ENCODE measurements around the gene CFAP210.

CFAP210 gene

GRCh38 chr2:169684135-169684565 is 10.1 kb downstream of the CFAP210 start:
- H3K4me1 ChIP-seq (ENCODE audit: control insufficient read depth in 1 of 2, insufficient read depth in 2 of 2, low read length in 2 of 2), result no peaks in the 10 kb centered on the region
- H3K9me3 ChIP-seq (ENCODE audit: insufficient read depth, low read depth, low read length), result no peaks in the 10 kb centered on the region
- no peak overlapping the region for H2BK120ac ChIP-seq (ENCODE audit: insufficient read depth, low read length, poor library complexity)
- H3K4me2 ChIP-seq (ENCODE audit: low read length), result no peak overlapping the region
- no peak overlapping the region for H3K4me3 ChIP-seq (ENCODE audit: low read depth, low read length)
- no peak overlapping the region for H4K91ac ChIP-seq (ENCODE audit: low read depth, low read length)
- no peak for DNase-seq
- no peak overlapping the region for H3K23ac ChIP-seq (ENCODE audit: low read length)
- no peaks in the 10 kb centered on the region for H3K36me3 ChIP-seq (ENCODE audit: control insufficient read depth in 1 of 2, insufficient read depth in 2 of 2, low read length in 2 of 2)
- no peak overlapping the region for H3K14ac ChIP-seq (ENCODE audit: low read length)
- H2AK5ac ChIP-seq (ENCODE audit: low read length), result no peak overlapping the region
- H3K79me2 ChIP-seq (ENCODE audit: control insufficient read depth, insufficient read depth, low read length, poor library complexity), result no peaks in the 10 kb centered on the region
- no peak overlapping the region for H3K18ac ChIP-seq (ENCODE audit: low read length)
- no peaks in the 10 kb centered on the region for H3K79me1 ChIP-seq (ENCODE audit: low read length)
- no peak overlapping the region for H2AFZ ChIP-seq (ENCODE audit: insufficient read depth, low read length, poor library complexity)
- H3K9ac ChIP-seq (ENCODE audit: low read length), result no peak overlapping the region
- no peak overlapping the region for H3K4ac ChIP-seq (ENCODE audit: low read depth, low read length)
- H4K12ac ChIP-seq (ENCODE audit: low read depth, low read length), result no peak overlapping the region
- H2BK5ac ChIP-seq (ENCODE audit: low read depth, low read length, poor library complexity), result no peak overlapping the region
- no peak overlapping the region for H4K8ac ChIP-seq (ENCODE audit: low read depth, low read length)
- no peak overlapping the region for H2BK12ac ChIP-seq (ENCODE audit: low read length)
- H3K27me3 ChIP-seq (ENCODE audit: insufficient read depth, low read length), result no peaks in the 10 kb centered on the region
- no peak overlapping the region for H3K27ac ChIP-seq (ENCODE audit: low read depth, low read length)
- WGBS (ENCODE audit: extremely low coverage, insufficient coverage, insufficient read length), result no CpG with 5 or more reads among the region's 3 CpGs

- no CpG with 5 or more reads among the region's 3 CpGs for WGBS (ENCODE audit: extremely low coverage, insufficient coverage, insufficient read length)
- H3K4ac ChIP-seq (ENCODE audit: low read depth, low read length), result no peak overlapping the region
Observed at GRCh38 chr2:169683425-169684134, 10.6 kb downstream of the CFAP210 start.

GRCh38 chr2:169683054-169683424 is 11.2 kb downstream of the CFAP210 start:
- Histone ChIP-seq H3K79me1 (ENCODE audit: low read length) (no peaks in the 10 kb centered on the region), H3K4ac (ENCODE audit: low read depth, low read length) (no peak overlapping the region), H3K36me3 (ENCODE audit: control insufficient read depth in 1 of 2, insufficient read depth in 2 of 2, low read length in 2 of 2) (no peaks in the 10 kb centered on the region), H3K27me3 (ENCODE audit: insufficient read depth, low read length) (no peaks in the 10 kb centered on the region), H4K12ac (ENCODE audit: low read depth, low read length) (no peak overlapping the region), H2BK12ac (ENCODE audit: low read length) (no peak overlapping the region), H3K4me1 (ENCODE audit: control insufficient read depth in 1 of 2, insufficient read depth in 2 of 2, low read length in 2 of 2) (no peaks in the 10 kb centered on the region), H3K4me2 (ENCODE audit: low read length) (no peak overlapping the region), H2BK120ac (ENCODE audit: insufficient read depth, low read length, poor library complexity) (no peak overlapping the region), H3K14ac (ENCODE audit: low read length) (no peak overlapping the region), H3K79me2 (ENCODE audit: control insufficient read depth, insufficient read depth, low read length, poor library complexity) (no peaks in the 10 kb centered on the region), H4K8ac (ENCODE audit: low read depth, low read length) (no peak overlapping the region), H2AK5ac (ENCODE audit: low read length) (no peak overlapping the region), H3K9ac (ENCODE audit: low read length) (no peak overlapping the region), H3K4me3 (ENCODE audit: low read depth, low read length) (no peak overlapping the region), H2BK5ac (ENCODE audit: low read depth, low read length, poor library complexity) (no peak overlapping the region), H4K91ac (ENCODE audit: low read depth, low read length) (no peak overlapping the region), H3K27ac (ENCODE audit: low read depth, low read length) (no peak overlapping the region), H3K9me3 (ENCODE audit: insufficient read depth, low read depth, low read length) (no peaks in the 10 kb centered on the region), H3K23ac (ENCODE audit: low read length) (no peak overlapping the region), H2AFZ (ENCODE audit: insufficient read depth, low read length, poor library complexity) (no peak overlapping the region), H3K18ac (ENCODE audit: low read length) (no peak overlapping the region)
- no CpG with 5 or more reads among the region's 3 CpGs for WGBS (ENCODE audit: extremely low coverage, insufficient coverage, insufficient read length)
- DNase-seq, result no peak

More at GRCh38 chr2:169683425-169684134, 10.6 kb downstream of the CFAP210 start:
- H4K91ac ChIP-seq (ENCODE audit: low read depth, low read length), result no peak overlapping the region
- H3K18ac ChIP-seq (ENCODE audit: low read length), result no peak overlapping the region
- H3K36me3 ChIP-seq (ENCODE audit: control insufficient read depth in 1 of 2, insufficient read depth in 2 of 2, low read length in 2 of 2), result no peaks in the 10 kb centered on the region
- H3K9me3 ChIP-seq (ENCODE audit: insufficient read depth, low read depth, low read length), result no peaks in the 10 kb centered on the region
- H3K79me1 ChIP-seq (ENCODE audit: low read length), result no peaks in the 10 kb centered on the region
- H2AK5ac ChIP-seq (ENCODE audit: low read length), result no peak overlapping the region
- no peaks in the 10 kb centered on the region for H3K4me1 ChIP-seq (ENCODE audit: control insufficient read depth in 1 of 2, insufficient read depth in 2 of 2, low read length in 2 of 2)
- no peak overlapping the region for H2AFZ ChIP-seq (ENCODE audit: insufficient read depth, low read length, poor library complexity)
- no peak overlapping the region for H3K9ac ChIP-seq (ENCODE audit: low read length)
- H3K79me2 ChIP-seq (ENCODE audit: control insufficient read depth, insufficient read depth, low read length, poor library complexity), result no peaks in the 10 kb centered on the region
- no peak overlapping the region for H3K4me2 ChIP-seq (ENCODE audit: low read length)
- H3K23ac ChIP-seq (ENCODE audit: low read length), result no peak overlapping the region
- H3K27me3 ChIP-seq (ENCODE audit: insufficient read depth, low read length), result no peaks in the 10 kb centered on the region
- DNase-seq, result no peak
- H3K27ac ChIP-seq (ENCODE audit: low read depth, low read length), result no peak overlapping the region
- no peak overlapping the region for H4K8ac ChIP-seq (ENCODE audit: low read depth, low read length)
- no peak overlapping the region for H4K12ac ChIP-seq (ENCODE audit: low read depth, low read length)
- H2BK5ac ChIP-seq (ENCODE audit: low read depth, low read length, poor library complexity), result no peak overlapping the region
- no peak overlapping the region for H3K14ac ChIP-seq (ENCODE audit: low read length)
- H3K4me3 ChIP-seq (ENCODE audit: low read depth, low read length), result no peak overlapping the region
- H2BK12ac ChIP-seq (ENCODE audit: low read length), result no peak overlapping the region
- H2BK120ac ChIP-seq (ENCODE audit: insufficient read depth, low read length, poor library complexity), result no peak overlapping the region

GRCh38 chr2:169676850-169677249 is 17.4 kb downstream of the CFAP210 start:
- Histone ChIP-seq H3K79me2 (ENCODE audit: control insufficient read depth, insufficient read depth, low read length, poor library complexity) (no peaks in the 10 kb centered on the region), H3K14ac (ENCODE audit: low read length) (no peak overlapping the region), H3K4me3 (ENCODE audit: low read depth, low read length) (no peak overlapping the region), H2AFZ (ENCODE audit: insufficient read depth, low read length, poor library complexity) (no peak overlapping the region), H3K23ac (ENCODE audit: low read length) (no peak overlapping the region), H2BK5ac (ENCODE audit: low read depth, low read length, poor library complexity) (no peak overlapping the region), H4K12ac (ENCODE audit: low read depth, low read length) (no peak overlapping the region), H2AK5ac (ENCODE audit: low read length) (no peak overlapping the region), H3K9ac (ENCODE audit: low read length) (no peak overlapping the region), H3K9me3 (ENCODE audit: insufficient read depth, low read depth, low read length) (no peaks in the 10 kb centered on the region), H3K18ac (ENCODE audit: low read length) (no peak overlapping the region), H3K4me2 (ENCODE audit: low read length) (no peak overlapping the region), H3K4ac (ENCODE audit: low read depth, low read length) (no peak overlapping the region), H3K4me1 (ENCODE audit: control insufficient read depth in 1 of 2, insufficient read depth in 2 of 2, low read length in 2 of 2) (no peaks in the 10 kb centered on the region), H4K91ac (ENCODE audit: low read depth, low read length) (no peak overlapping the region), H3K79me1 (ENCODE audit: low read length) (no peaks in the 10 kb centered on the region), H2BK120ac (ENCODE audit: insufficient read depth, low read length, poor library complexity) (no peak overlapping the region), H3K36me3 (ENCODE audit: control insufficient read depth in 1 of 2, insufficient read depth in 2 of 2, low read length in 2 of 2) (no peaks in the 10 kb centered on the region), H3K27me3 (ENCODE audit: insufficient read depth, low read length) (no peaks in the 10 kb centered on the region), H2BK12ac (ENCODE audit: low read length) (no peak overlapping the region), H4K8ac (ENCODE audit: low read depth, low read length) (no peak overlapping the region), H3K27ac (ENCODE audit: low read depth, low read length) (no peak overlapping the region)
- no peak for DNase-seq
- WGBS (ENCODE audit: extremely low coverage, insufficient coverage, insufficient read length), result no CpG with 5 or more reads among the region's 6 CpGs
